ENCODE measurements around the gene SMG6.

The SMG6 gene

GRCh38 chr17:2040942-2041560, 262.5 kb downstream of the SMG6 start:
- no peak for DNase-seq

GRCh38 chr17:2040219-2040827, 263.3 kb downstream of the SMG6 start:
- DNase-seq, result no peak

- no peak for DNase-seq
These were observed 266.4 kb downstream of the SMG6 start for GRCh38 chr17:2037155-2037554.

- DNase-seq, result no peak
These were observed 267.8 kb downstream of the SMG6 start for GRCh38 chr17:2035541-2036488.

- DNase-seq, result no peak
These were observed 268.6 kb downstream of the SMG6 start for GRCh38 chr17:2034806-2035540.

GRCh38 chr17:2034157-2034556, 269.4 kb downstream of the SMG6 start:
- no peak for DNase-seq

GRCh38 chr17:2033153-2033552, 270.4 kb downstream of the SMG6 start:
- no peak for DNase-seq

- no peak for DNase-seq
These were observed 272.8 kb downstream of the SMG6 start for GRCh38 chr17:2030779-2031163.

- DNase-seq, result peak; percentile 75 to 85 (median 85)
These were observed 273.4 kb downstream of the SMG6 start, which contains the start of gene DPH1 for GRCh38 chr17:2029911-2030778. Gene DPH1 (plus strand): TSS chr17:2030153. CDS start chr17:2030170, 17 bp downstream.

- peak in 1 of 3 experiments; percentile 45 for DNase-seq
These were observed 274.8 kb downstream of the SMG6 start for GRCh38 chr17:2028737-2029136.

- DNase-seq, result no peak
These were observed 275.4 kb downstream of the SMG6 start for GRCh38 chr17:2028234-2028614.

- DNase-seq, result no peak
These were observed 275.9 kb downstream of the SMG6 start for GRCh38 chr17:2027528-2028233.

GRCh38 chr17:2025622-2026309, 277.8 kb downstream of the SMG6 start:
- peak; percentile 8 to 64 (median 56) for DNase-seq

- DNase-seq, result peak; percentile 59 to 83 (median 66)
These were observed 278.4 kb downstream of the SMG6 start, which contains the start of gene RTN4RL1 for GRCh38 chr17:2025220-2025621. Gene RTN4RL1 (minus strand): TSS chr17:2025334. CDS start chr17:2024865, 469 bp downstream.

GRCh38 chr17:2024572-2025219, 278.9 kb downstream of the SMG6 start:
- peak in 2 of 3 experiments; percentile 19 to 58 for DNase-seq

GRCh38 chr17:2023692-2024571, 279.7 kb downstream of the SMG6 start:
- DNase-seq, result peak; percentile 60 to 81 (median 67)

GRCh38 chr17:2023256-2023655, 280.3 kb downstream of the SMG6 start:
- no peak for DNase-seq

- DNase-seq, result peak in 1 of 3 experiments; percentile 33
These were observed 280.8 kb downstream of the SMG6 start for GRCh38 chr17:2022647-2023240.

Measured in NCI-H1417 (cell line).